IMR-90 (cell line): ENCODE data around the gene IL22RA1. TPM values are rescaled to one million over a fixed set of nuclear protein-coding genes. Genes with fewer than 3 reads are reported as not detected.

Experiments
- ATAC-seq: fragments of 200-7000 bp; cut with Tn5 transposase; 2 replicates; pipeline ENCODE4 v1.9.1; 2020; ENCODE audit warnings: low read depth, mild to moderate bottlenecking, moderate library complexity
- BruUV-seq: library from RNA; stranded (reverse); fragments of 400-500 nt; replicated peaks from 2 replicates; lab custom pipeline; 2021; lab: Mats Ljungman, UMichigan
- CTCF ChIA-PET: fragments of 300-600 bp; formaldehyde crosslinking; extraction: SDS; loops from one replicate; lab custom pipeline; 2021; ENCODE audit warnings: antibody characterized with exemption; lab: Yijun Ruan, JAX
- POLR2A ChIA-PET: fragments of 300-600 bp; sonication (Branson Sonifier 250); formaldehyde crosslinking; loops from one replicate; lab custom pipeline; 2022; ENCODE audit warnings: antibody characterized with exemption; ENCODE audit not compliant: unreplicated experiment; lab: Charles Lee
- DNase-seq: peaks from one replicate; pipeline ENCODE4 v3.0.0; 2013
- H2AFZ ChIP-seq: replicated peaks from 2 replicates; pipeline ENCODE3; 2013; ENCODE audit warnings: low read length, mild to moderate bottlenecking; ENCODE audit not compliant: poor library complexity
- H2AK5ac ChIP-seq: 2 replicates; pipeline ENCODE4 v1.6.1; 2013; ENCODE audit warnings: low read depth, low read length, inconsistent platforms
- H2AK9ac ChIP-seq: replicated peaks from 2 replicates; pipeline ENCODE3; 2013; ENCODE audit warnings: mild to moderate bottlenecking, low read depth, low read length, moderate library complexity; ENCODE audit not compliant: poor library complexity
- H2BK120ac ChIP-seq: 2 replicates; pipeline ENCODE4 v1.6.1; 2013; ENCODE audit warnings: low read depth, low read length, inconsistent platforms
- H2BK15ac ChIP-seq: 3 replicates; pipeline ENCODE4 v1.6.1; 2013; ENCODE audit warnings: low read depth, low read length, inconsistent platforms
- H2BK20ac ChIP-seq: 2 replicates; pipeline ENCODE4 v1.6.1; 2013; ENCODE audit warnings: low read depth, mild to moderate bottlenecking, inconsistent platforms, low read length, moderate library complexity
- H2BK5ac ChIP-seq: 2 replicates; pipeline ENCODE4 v1.6.1; 2013; ENCODE audit warnings: mild to moderate bottlenecking, low read depth, low read length, inconsistent platforms; ENCODE audit not compliant: poor library complexity, severe bottlenecking
- H3K14ac ChIP-seq: replicated peaks from 2 replicates; pipeline ENCODE4 v1.6.1; 2013; ENCODE audit warnings: low read depth, low read length, inconsistent platforms
- H3K18ac ChIP-seq: 2 replicates; pipeline ENCODE4 v1.6.1; 2013; ENCODE audit warnings: low read depth, low read length, control low read depth
- H3K23ac ChIP-seq: 2 replicates; pipeline ENCODE4 v1.6.1; 2013; ENCODE audit warnings: low read depth, low read length, inconsistent platforms
- H3K27ac ChIP-seq: 2 replicates; pipeline ENCODE4 v1.5.1; 2013; ENCODE audit warnings: mild to moderate bottlenecking, control low read depth, low read length; ENCODE audit not compliant: insufficient read depth
- H3K27me3 ChIP-seq: 2 replicates; pipeline ENCODE4 v1.6.1; 2013; ENCODE audit warnings: low read length; ENCODE audit not compliant: control insufficient read depth, insufficient read depth
- H3K36me3 ChIP-seq: 2 replicates; pipeline ENCODE4 v1.6.1; 2013; ENCODE audit warnings: low read length, mixed read lengths; ENCODE audit not compliant: control insufficient read depth, insufficient read depth
- H3K4ac ChIP-seq: 2 replicates; pipeline ENCODE4 v1.6.1; 2013; ENCODE audit warnings: low read depth, low read length, inconsistent platforms
- H3K4me1 ChIP-seq: 2 replicates; pipeline ENCODE4 v1.6.1; 2013; ENCODE audit warnings: low read length, mixed read lengths; ENCODE audit not compliant: control insufficient read depth, insufficient read depth
- H3K4me2 ChIP-seq: 2 replicates; pipeline ENCODE4 v1.6.1; 2013; ENCODE audit warnings: low read depth, mild to moderate bottlenecking, control low read depth, low read length, moderate library complexity
- H3K4me3 ChIP-seq: 2 replicates; pipeline ENCODE4 v1.5.1; 2013; ENCODE audit warnings: low read depth, mild to moderate bottlenecking, control low read depth, low read length, moderate library complexity; ENCODE audit not compliant: insufficient read depth
- H3K56ac ChIP-seq: 2 replicates; pipeline ENCODE4 v1.6.1; 2013; ENCODE audit warnings: low read length, inconsistent platforms; ENCODE audit not compliant: insufficient read depth; ENCODE audit errors: extremely low read depth
- H3K79me1 ChIP-seq, 2 experiments: 2 replicates each; pipeline ENCODE4 v1.6.1; 2013; ENCODE audit warnings: low read length in 2 of 2, inconsistent platforms in 1 of 2, low read depth in 1 of 2
- H3K9ac ChIP-seq: 2 replicates; pipeline ENCODE4 v1.6.1; 2013; ENCODE audit warnings: low read depth, low read length, control low read depth
- H3K9me1 ChIP-seq: 2 replicates; pipeline ENCODE4 v1.6.1; 2013; ENCODE audit warnings: low read length, inconsistent platforms; ENCODE audit not compliant: insufficient read depth
- H3K9me3 ChIP-seq: 2 replicates; pipeline ENCODE4 v1.6.1; 2013; ENCODE audit warnings: low read length; ENCODE audit not compliant: control insufficient read depth, insufficient read depth
- H4K20me1 ChIP-seq: 2 replicates; pipeline ENCODE4 v1.6.1; 2013; ENCODE audit warnings: low read length, inconsistent platforms; ENCODE audit not compliant: insufficient read depth
- H4K5ac ChIP-seq: 2 replicates; pipeline ENCODE4 v1.6.1; 2013; ENCODE audit warnings: mild to moderate bottlenecking, low read depth, low read length, control low read depth
- H4K8ac ChIP-seq, 2 experiments: 2 replicates each; pipeline ENCODE4 v1.6.1; 2013; ENCODE audit warnings: low read depth in 2 of 2, low read length in 2 of 2, control low read depth in 1 of 2, inconsistent platforms in 1 of 2
- H4K91ac ChIP-seq: 2 replicates; pipeline ENCODE4 v1.6.1; 2013; ENCODE audit warnings: low read depth, low read length, inconsistent platforms; ENCODE audit not compliant: insufficient read depth
- CEBPB ChIP-seq: IDR thresholded peaks from 2 replicates; pipeline ENCODE4 v1.6.1; 2012; ENCODE audit warnings: low read depth, low read length, improper control_type of control experiment
- POLR2A ChIP-seq: IDR thresholded peaks from 2 replicates; pipeline ENCODE4 v1.6.1; 2012; ENCODE audit warnings: mild to moderate bottlenecking, low read depth, low read length
- RAD21 ChIP-seq: IDR thresholded peaks from 2 replicates; pipeline ENCODE4 v1.6.1; 2012; ENCODE audit warnings: low read length, improper control_type of control experiment
- RCOR1 ChIP-seq: IDR thresholded peaks from 2 replicates; pipeline ENCODE4 v1.6.1; 2012; ENCODE audit warnings: mild to moderate bottlenecking, low read length, improper control_type of control experiment; ENCODE audit not compliant: insufficient replicate concordance
- SMC3 ChIP-seq: fragments of 150-350 bp; IDR thresholded peaks from 2 replicates; pipeline ENCODE4 v1.6.1; 2016; ENCODE audit warnings: low read depth, mild to moderate bottlenecking, antibody characterized with exemption, low read length, moderate library complexity
- WGBS, 2 experiments: methylation state at CpG; one replicate each; pipeline versions ENCODE4 v1.1.5 to v1.1.7; 2013; ENCODE audit warnings: missing lambda C conversion rate in 2 of 2; ENCODE audit not compliant: insufficient read length in 1 of 2; ENCODE audit errors: extremely low coverage in 2 of 2; 5-methylcytosine and 5-hydroxymethylcytosine counted together
- dilution Hi-C: fragments of 300-500 bp; cut with HindIII; formaldehyde crosslinking; loops from one replicate; pipeline ENCODE4 v1.14.3; 2018; ENCODE audit warnings: low sequenced_read_pairs; ENCODE audit not compliant: unreplicated experiment
- in situ Hi-C: fragments of 300-500 bp; cut with MboI; formaldehyde crosslinking; loops from 3 replicates; pipeline ENCODE4 v1.14.3; 2019; ENCODE audit warnings: low sequenced_read_pairs, inconsistent platforms, mixed read lengths
- intact Hi-C: fragments of 100-400 bp; cut with micrococcal nuclease; formaldehyde crosslinking; loops from 2 replicates; pipeline ENCODE4 v1.10.0; 2022
- polyA plus RNA-seq, 3 experiments: library from polyadenylated mRNA; depleted of rRNA; stranded (reverse); fragments of >200 nt; gene quantifications; 2 replicates each; pipeline ENCODE4 v1.2.3, GENCODE V29; 2012; ENCODE audit warnings: low replicate concordance in 1 of 3
- total RNA-seq: library from RNA; depleted of rRNA; stranded (reverse); fragments of >200 nt; gene quantifications from 2 replicates; pipeline ENCODE4 v1.2.3, GENCODE V29; 2012
- TF ChIP-seq, protein P1 (sequence below): fragments of 150-350 bp; IDR thresholded peaks from 2 replicates; pipeline ENCODE4 v1.6.1; 2016; ENCODE audit warnings: low read depth, mild to moderate bottlenecking, low read length, moderate library complexity, borderline replicate concordance

IL22RA1 gene
- total and polyA plus RNA-seq, 2 of the 4 experiments (the other 2 are of a cell fraction) = not detected

DNA sequence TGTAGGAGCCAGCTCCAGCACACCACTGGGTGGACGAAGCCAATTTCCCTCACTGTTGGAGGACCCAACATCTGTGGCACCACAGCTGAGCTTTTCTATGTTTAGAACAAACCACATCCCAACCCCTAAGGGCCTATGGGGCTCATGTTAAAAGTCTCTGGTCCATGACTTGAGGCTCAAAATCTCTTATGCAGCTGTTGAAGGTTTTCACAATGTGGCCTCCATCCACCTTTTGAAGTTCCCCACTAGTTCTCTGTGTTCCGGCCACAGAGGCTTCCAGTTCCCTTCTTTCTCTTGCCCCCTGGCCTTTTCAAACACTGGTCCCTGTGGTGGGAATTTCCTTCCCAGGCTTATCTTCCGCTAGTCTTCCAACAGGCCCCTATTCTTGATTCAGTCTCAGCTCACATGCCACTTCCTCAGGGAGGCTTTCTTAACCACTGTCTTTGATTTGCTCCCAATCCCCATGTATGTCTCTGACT lies 48.1 kb upstream of the IL22RA1 start:
- Histone ChIP-seq H3K4me1 (peaks cover 4% of the 10 kb centered on the region), H3K27ac (no peak overlapping the region), H3K9ac (no peak overlapping the region), H4K91ac (no peak overlapping the region), H2BK5ac (no peak overlapping the region), H2AK5ac (no peak overlapping the region), H4K20me1 (no peaks in the 10 kb centered on the region), H2AFZ (no peak overlapping the region), H3K4ac (no peak overlapping the region), H2BK20ac (no peak overlapping the region), H3K36me3 (no peaks in the 10 kb centered on the region), H3K18ac (no peak overlapping the region), H3K14ac (no peak overlapping the region), H4K8ac (no peak overlapping the region), H4K5ac (no peak overlapping the region), H3K9me1 (peaks cover 3% of the 10 kb centered on the region; the same call in 1 of the 2 replicates), H3K79me1 (no peaks in the 10 kb centered on the region), H2BK15ac (no peak overlapping the region), H3K56ac (no peak overlapping the region), H3K4me3 (no peak overlapping the region), H2AK9ac (no peak overlapping the region), H2BK120ac (no peak overlapping the region), H3K4me2 (no peak overlapping the region), H3K9me3 (no peaks in the 10 kb centered on the region), H3K23ac (no peak overlapping the region), H3K27me3 (peaks cover 22% of the 10 kb centered on the region)
- 60% methylated on average over 1 of the region's 3 CpGs; no CpG with 5 or more reads in 1 of the 2 experiments for WGBS, 2 experiments
- ChIA-PET CTCF (interaction anchor here (2.0 kb wide), 1 partner anchor 11 kb away, joined by 4 read pairs; no protein-coding TSS in a partner anchor), POLR2A (no interaction called here)
- DNase-seq = no peak
- no TSS peak for BruUV-seq
- intact Hi-C loops = no loop called here
- no peak for ATAC-seq
- TF ChIP-seq, protein P1, sequence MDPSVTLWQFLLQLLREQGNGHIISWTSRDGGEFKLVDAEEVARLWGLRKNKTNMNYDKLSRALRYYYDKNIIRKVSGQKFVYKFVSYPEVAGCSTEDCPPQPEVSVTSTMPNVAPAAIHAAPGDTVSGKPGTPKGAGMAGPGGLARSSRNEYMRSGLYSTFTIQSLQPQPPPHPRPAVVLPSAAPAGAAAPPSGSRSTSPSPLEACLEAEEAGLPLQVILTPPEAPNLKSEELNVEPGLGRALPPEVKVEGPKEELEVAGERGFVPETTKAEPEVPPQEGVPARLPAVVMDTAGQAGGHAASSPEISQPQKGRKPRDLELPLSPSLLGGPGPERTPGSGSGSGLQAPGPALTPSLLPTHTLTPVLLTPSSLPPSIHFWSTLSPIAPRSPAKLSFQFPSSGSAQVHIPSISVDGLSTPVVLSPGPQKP = no peak
- no peak for TF ChIP-seq SMC3
- no peak for TF ChIP-seq RCOR1
- TF ChIP-seq RAD21 = no peak
- no peak for TF ChIP-seq CEBPB
- TF ChIP-seq POLR2A = no peak
- in situ Hi-C loops = loop anchor here (5.0 kb wide), 1 partner anchor 441 kb away; no protein-coding TSS in a partner anchor
- dilution Hi-C loops = no loop called here
